K562 (cell line): ENCODE data around the gene NEURL2. TPM values are rescaled to one million over a fixed set of nuclear protein-coding genes. Genes with fewer than 3 reads are reported as not detected.

ENCODE experiments used
- ASH1L ChIP-seq: fragments of 450-650 bp; IDR thresholded peaks from 2 replicates; pipeline ENCODE4 v1.6.1; 2018; ENCODE audit warnings: borderline replicate concordance, mild to moderate bottlenecking, low read depth; ENCODE audit not compliant: partially characterized antibody
- EP400 ChIP-seq: fragments of 450-650 bp; IDR thresholded peaks from 2 replicates; pipeline ENCODE4 v1.6.1; 2017; ENCODE audit warnings: antibody characterized with exemption, mild to moderate bottlenecking, moderate library complexity
- GATAD2B ChIP-seq: fragments of 450-650 bp; IDR thresholded peaks from 2 replicates; pipeline ENCODE4 v1.6.1; 2017; ENCODE audit warnings: mild to moderate bottlenecking, borderline replicate concordance
- HINFP ChIP-seq: fragments of 450-650 bp; conservative IDR thresholded peaks from 2 replicates; pipeline ENCODE4 v1.6.1; 2016; ENCODE audit warnings: missing genetic modification characterization, low read depth, mild to moderate bottlenecking, control low read depth, missing compliant biosample characterization
- ID3 ChIP-seq, 2 experiments: fragments of 250-450 bp in 1 of 2; fragments of 450-650 bp in 1 of 2; sonication (Bioruptor Pico) in 1 of 2; IDR thresholded peaks; 2 replicates each; pipeline versions ENCODE4 v1.6.1 to v1.8.0; 2016 to 2021; ENCODE audit warnings: mild to moderate bottlenecking in 2 of 2, moderate library complexity in 2 of 2, missing compliant biosample characterization in 1 of 2, missing genetic modification characterization in 1 of 2
- KAT2B ChIP-seq: IDR thresholded peaks from one replicate; pipeline ENCODE4 v1.6.1; 2012; ENCODE audit warnings: low read depth, mild to moderate bottlenecking, control low read depth, inconsistent platforms, low read length, moderate library complexity
- SMARCB1 ChIP-seq: IDR thresholded peaks from 2 replicates; pipeline ENCODE4 v1.6.1; 2011; ENCODE audit warnings: improper control_type of control experiment, low read depth; ENCODE audit not compliant: insufficient read length
- STAT6 ChIP-seq: sonication (generic); formaldehyde crosslinking; IDR thresholded peaks from 2 replicates; pipeline ENCODE4 v1.8.1; 2023; ENCODE audit warnings: mild to moderate bottlenecking, missing genetic modification reagents
- ZBTB40 ChIP-seq, 2 experiments: fragments of 450-650 bp in 1 of 2; sonication (generic) in 1 of 2; formaldehyde crosslinking in 1 of 2; IDR thresholded peaks; 2 replicates each; pipeline versions ENCODE4 v1.7.1 to v1.9.0; 2016 to 2022; ENCODE audit warnings: inconsistent platforms in 1 of 2, mild to moderate bottlenecking in 1 of 2, missing genetic modification reagents in 1 of 2
- ZNF282 ChIP-seq: sonication (generic); formaldehyde crosslinking; IDR thresholded peaks from 2 replicates; pipeline ENCODE4 v1.8.1; 2023; ENCODE audit warnings: missing genetic modification reagents
- polyA plus RNA-seq, 8 experiments: library from polyadenylated mRNA; depleted of rRNA in 4 of 8; stranded (reverse) in 5 of 8; unstranded in 3 of 8; fragments of >200 nt; fragmentation: Nextera tagmentation in 2 of 8; fragmentation: Illumina TruSeq in 1 of 8; extraction: Ambion mirVana in 2 of 8; extraction: Trizol in 1 of 8; gene quantifications; 2 replicates each; pipeline versions ENCODE4 v1.2.1 to v1.2.3, GENCODE V29; 2011 to 2014; ENCODE audit warnings: inconsistent platforms in 1 of 8, missing spikeins in 1 of 8
- total RNA-seq, 7 experiments: library from RNA; depleted of rRNA in 6 of 7; stranded (reverse); fragments of >200 nt in 6 of 7; fragmentation: Illumina TruSeq in 2 of 7; extraction: Trizol in 2 of 7; gene quantifications; 2 replicates each; pipeline versions ENCODE4 v1.2.1 to v1.2.3, GENCODE V29; 2011 to 2021; ENCODE audit warnings: low replicate concordance in 1 of 7

Gene NEURL2
- total and polyA plus RNA-seq, 9 of the 15 experiments (the other 6 are each of a cell fraction or from before 2014, with no cell fraction given): 0.22 to 1.9 (median 0.50) TPM; not detected in 1

- TF ChIP-seq STAT6 (CRISPR knock-in tag) (no peak), ASH1L (peak; percentile 99), KAT2B (no peak), ID3 (CRISPR knock-in tag; IDR thresholded peaks at IDR 0.05) (no peak), ID3 (tag; IDR thresholded peaks at IDR 0.05) (no peak), HINFP (tag) (no peak), ZBTB40 (IDR thresholded peaks at IDR 0.05) (peak; percentile 98), ZBTB40 (CRISPR knock-in tag; IDR thresholded peaks at IDR 0.05) (no peak), SMARCB1 (no peak), EP400 (peak; percentile 65), ZNF282 (no peak), GATAD2B (no peak)
Observed at GRCh38 chr20:45857114-45857881, 33.7 kb downstream of the NEURL2 start, which contains the start of the genes ACOT8 and ZSWIM3 (continued).
